Neural cell (in vitro differentiated cells): ENCODE results near the gene NEU2. TPM values are rescaled to one million over a fixed set of nuclear protein-coding genes. Genes with fewer than 3 reads are reported as not detected.

ENCODE experiments used
- H2AFZ ChIP-seq: fragments of 200-600, 300-800 bp; sonication (generic), shearing (Covaris generic); 2 replicates; pipeline ENCODE4 v1.6.0; 2014; ENCODE audit warnings: low read depth, mild to moderate bottlenecking, antibody characterized with exemption, low read length, moderate library complexity
- H3F3A ChIP-seq: fragments of 200-600 bp; shearing (Covaris generic); 2 replicates; pipeline ENCODE4 v1.6.1; 2016; ENCODE audit warnings: mild to moderate bottlenecking, moderate library complexity, mixed read lengths, antibody characterized with exemption, low read length; ENCODE audit not compliant: insufficient read depth, poor library complexity, severe bottlenecking
- H3K27ac ChIP-seq: fragments of 200-600, 300-800 bp; sonication (generic), shearing (Covaris generic); 2 replicates; pipeline ENCODE4 v1.5.1; 2014; ENCODE audit warnings: mild to moderate bottlenecking, low read length, moderate library complexity
- H3K27me3 ChIP-seq: fragments of 300-800, 200-600 bp; sonication (generic), shearing (Covaris generic); 2 replicates; pipeline ENCODE4 v1.6.0; 2014; ENCODE audit warnings: mild to moderate bottlenecking, low read depth, low read length, moderate library complexity; ENCODE audit not compliant: insufficient read depth
- H3K36me3 ChIP-seq: fragments of 300-800, 200-600 bp; sonication (generic), shearing (Covaris generic); 2 replicates; pipeline ENCODE4 v1.5.1; 2014; ENCODE audit warnings: mild to moderate bottlenecking, antibody characterized with exemption, low read length, moderate library complexity; ENCODE audit not compliant: insufficient read depth
- H3K4me2 ChIP-seq: fragments of 300-800, 200-600 bp; sonication (generic), shearing (Covaris generic); 2 replicates; pipeline ENCODE4 v1.6.0; 2014; ENCODE audit warnings: mild to moderate bottlenecking, low read length
- H3K4me3 ChIP-seq: fragments of 300-800, 200-600 bp; sonication (generic), shearing (Covaris generic); 2 replicates; pipeline ENCODE4 v1.5.1; 2014; ENCODE audit warnings: mild to moderate bottlenecking, low read length, moderate library complexity
- H3K79me2 ChIP-seq: fragments of 200-600 bp; shearing (Covaris generic); replicated peaks from 2 replicates; pipeline ENCODE4 v1.6.0; 2014; ENCODE audit warnings: mild to moderate bottlenecking, low read length, moderate library complexity; ENCODE audit not compliant: insufficient read depth
- H3K9ac ChIP-seq: fragments of 300-800, 200-600 bp; sonication (generic), shearing (Covaris generic); 2 replicates; pipeline ENCODE4 v1.6.1; 2016; ENCODE audit warnings: mild to moderate bottlenecking, low read length, mixed read lengths
- H3K9me2 ChIP-seq: fragments of 200-600 bp; shearing (Covaris generic); 2 replicates; pipeline ENCODE4 v1.6.1; 2016; ENCODE audit warnings: mild to moderate bottlenecking, low read length, mixed read lengths; ENCODE audit not compliant: insufficient read depth
- H3K9me3 ChIP-seq: fragments of 200-600, 300-800 bp; sonication (generic), shearing (Covaris generic); 2 replicates; pipeline ENCODE4 v1.6.1; 2016; ENCODE audit warnings: mild to moderate bottlenecking, mixed run types, low read length, moderate library complexity, mixed read lengths
- H4K20me1 ChIP-seq: fragments of 200-600 bp; shearing (Covaris generic); 2 replicates; pipeline ENCODE4 v1.6.1; 2016; ENCODE audit warnings: mild to moderate bottlenecking, mixed run types; ENCODE audit not compliant: insufficient read depth
- CTCF ChIP-seq: fragments of 450-650 bp; IDR thresholded peaks from 2 replicates; pipeline ENCODE4 v1.5.1; 2014; ENCODE audit warnings: antibody characterized with exemption, mild to moderate bottlenecking, moderate library complexity; ENCODE audit not compliant: poor library complexity, severe bottlenecking
- EP300 ChIP-seq: fragments of 450-650 bp; conservative IDR thresholded peaks from 2 replicates; pipeline ENCODE4 v1.6.1; 2014; ENCODE audit warnings: antibody characterized with exemption, mild to moderate bottlenecking, moderate library complexity; ENCODE audit not compliant: poor library complexity, severe bottlenecking
- EZH2 ChIP-seq: fragments of 200-600, 300-800 bp; shearing (Covaris generic), sonication (generic); IDR thresholded peaks from 2 replicates; pipeline ENCODE4 v1.6.1; 2014; ENCODE audit warnings: antibody characterized with exemption, low read length, borderline replicate concordance, mild to moderate bottlenecking; ENCODE audit not compliant: insufficient read depth, poor library complexity, severe bottlenecking
- MXI1 ChIP-seq: fragments of 450-650 bp; conservative IDR thresholded peaks from 2 replicates; pipeline ENCODE4 v1.6.1; 2014; ENCODE audit warnings: antibody characterized with exemption, mild to moderate bottlenecking; ENCODE audit not compliant: poor library complexity, severe bottlenecking
- POLR2AphosphoS5 ChIP-seq: IDR thresholded peaks from 2 replicates; pipeline ENCODE4 v1.6.1; 2012
- RAD21 ChIP-seq: fragments of 450-650 bp; conservative IDR thresholded peaks from 2 replicates; pipeline ENCODE4 v1.6.1; 2014; ENCODE audit warnings: antibody characterized with exemption, mild to moderate bottlenecking, moderate library complexity
- REST ChIP-seq: IDR thresholded peaks from 2 replicates; pipeline ENCODE4 v1.6.1; 2012; ENCODE audit warnings: borderline replicate concordance
- SMC3 ChIP-seq: fragments of 450-650 bp; conservative IDR thresholded peaks from 2 replicates; pipeline ENCODE4 v1.6.1; 2014; ENCODE audit warnings: antibody characterized with exemption, mild to moderate bottlenecking, moderate library complexity; ENCODE audit not compliant: poor library complexity
- TAF1 ChIP-seq: IDR thresholded peaks from 2 replicates; pipeline ENCODE4 v1.6.1; 2012; ENCODE audit warnings: low read depth
- polyA plus RNA-seq: library from polyadenylated mRNA; depleted of rRNA; stranded (reverse); fragments of >200 nt; gene quantifications from 2 replicates; pipeline ENCODE4 v1.2.3, GENCODE V29; 2014

NEU2 gene
- polyA plus RNA-seq, 1 donor from 2014 or later: not detected

- H3K9me2 ChIP-seq: no peaks in the 10 kb centered on the region
- H4K20me1 ChIP-seq: no peaks in the 10 kb centered on the region
- TF ChIP-seq EZH2 (no peak), SMC3 (no peak), POLR2AphosphoS5 (no peak), MXI1 (no peak), RAD21 (no peak), TAF1 (no peak), EP300 (no peak), CTCF (no peak), REST (no peak)
- no peaks in the 10 kb centered on the region for H3K36me3 ChIP-seq
- H3K4me3 ChIP-seq: no peak overlapping the region
- no peak overlapping the region for H3K9ac ChIP-seq
- no peak overlapping the region for H3K4me2 ChIP-seq
- no peaks in the 10 kb centered on the region for H3K27me3 ChIP-seq
- no peaks in the 10 kb centered on the region for H3K9me3 ChIP-seq
- H3K79me2 ChIP-seq: no peaks in the 10 kb centered on the region
- H2AFZ ChIP-seq: no peak overlapping the region
- H3K27ac ChIP-seq: no peak overlapping the region
- H3F3A ChIP-seq: no peaks in the 10 kb centered on the region
Measured at GRCh38 chr2:233080836-233081229, 48.4 kb downstream of the NEU2 start.

- H3F3A ChIP-seq: no peaks in the 10 kb centered on the region
- no peak overlapping the region for H2AFZ ChIP-seq
- no peaks in the 10 kb centered on the region for H4K20me1 ChIP-seq
- H3K9me3 ChIP-seq: no peaks in the 10 kb centered on the region
- no peak overlapping the region for H3K9ac ChIP-seq
- no peak overlapping the region for H3K4me2 ChIP-seq
- no peak overlapping the region for H3K27ac ChIP-seq
- H3K36me3 ChIP-seq: no peaks in the 10 kb centered on the region
- H3K79me2 ChIP-seq: no peaks in the 10 kb centered on the region
- TF ChIP-seq MXI1: no peak
- no peaks in the 10 kb centered on the region for H3K9me2 ChIP-seq
- no peak overlapping the region for H3K4me3 ChIP-seq
- no peaks in the 10 kb centered on the region for H3K27me3 ChIP-seq
Measured at GRCh38 chr2:233081232-233081730, 48.8 kb downstream of the NEU2 start.

- Histone ChIP-seq H3K27ac (no peak overlapping the region), H3K9ac (no peak overlapping the region), H3K36me3 (no peaks in the 10 kb centered on the region), H2AFZ (no peak overlapping the region), H3K4me2 (no peak overlapping the region), H3K9me2 (no peaks in the 10 kb centered on the region), H3K4me3 (no peak overlapping the region), H4K20me1 (no peaks in the 10 kb centered on the region), H3K79me2 (no peaks in the 10 kb centered on the region), H3K9me3 (no peaks in the 10 kb centered on the region), H3K27me3 (no peaks in the 10 kb centered on the region), H3F3A (no peaks in the 10 kb centered on the region)
- no peak for TF ChIP-seq SMC3
- TF ChIP-seq TAF1: no peak
- TF ChIP-seq REST: no peak
- TF ChIP-seq EZH2: no peak
- TF ChIP-seq MXI1: no peak
- no peak for TF ChIP-seq RAD21
- TF ChIP-seq EP300: no peak
Measured at GRCh38 chr2:233081731-233082221, 49.3 kb downstream of the NEU2 start.
